HepG2 (cell line): ENCODE data around the gene KLHL11. TPM values are rescaled to one million over a fixed set of nuclear protein-coding genes. Genes with fewer than 3 reads are reported as not detected.

Experiments
- ATF5 ChIP-seq: sonication (generic); formaldehyde crosslinking; IDR thresholded peaks from 2 replicates; pipeline ENCODE4 v1.4.0; 2020; ENCODE audit warnings: mild to moderate bottlenecking, low read depth, missing genetic modification reagents
- EED ChIP-seq: sonication (generic); formaldehyde crosslinking; IDR thresholded peaks from 2 replicates; pipeline ENCODE4 v1.5.0; 2020; ENCODE audit warnings: mild to moderate bottlenecking, missing genetic modification reagents
- HHEX ChIP-seq: IDR thresholded peaks from 2 replicates; pipeline ENCODE4 v1.6.1; 2016; ENCODE audit warnings: control low read depth
- HINFP ChIP-seq: sonication (generic); formaldehyde crosslinking; IDR thresholded peaks from 2 replicates; pipeline ENCODE4 v1.4.0; 2020; ENCODE audit warnings: low read depth, mild to moderate bottlenecking, missing genetic modification reagents
- KIAA2018 ChIP-seq: sonication (generic); formaldehyde crosslinking; IDR thresholded peaks from 2 replicates; pipeline ENCODE4 v1.5.0; 2020; ENCODE audit warnings: mild to moderate bottlenecking, missing genetic modification reagents, borderline replicate concordance
- PCBP1 ChIP-seq: fragments of 200-400 bp; formaldehyde crosslinking; IDR thresholded peaks from 2 replicates; pipeline ENCODE4 v1.6.1; 2017; ENCODE audit warnings: mild to moderate bottlenecking, low read depth, low read length, borderline replicate concordance
- PTBP1 ChIP-seq: fragments of 200-400 bp; formaldehyde crosslinking; IDR thresholded peaks from 2 replicates; pipeline ENCODE4 v1.6.1; 2018; ENCODE audit warnings: low read length, low read depth; ENCODE audit not compliant: poor library complexity, severe bottlenecking
- RARA ChIP-seq: IDR thresholded peaks from 2 replicates; pipeline ENCODE4 v1.6.1; 2016; ENCODE audit warnings: missing genetic modification reagents, missing compliant biosample characterization
- TBX3 ChIP-seq: fragments of 450-650 bp; IDR thresholded peaks from 2 replicates; pipeline ENCODE4 v1.6.1; 2017; ENCODE audit warnings: antibody characterized with exemption, mild to moderate bottlenecking, inconsistent platforms, borderline replicate concordance
- ZNF280D ChIP-seq: sonication (generic); formaldehyde crosslinking; IDR thresholded peaks from 2 replicates; pipeline ENCODE4 v1.5.1; 2020; ENCODE audit warnings: mild to moderate bottlenecking, missing genetic modification reagents
- ZNF713 ChIP-seq: sonication (generic); formaldehyde crosslinking; IDR thresholded peaks from 2 replicates; pipeline ENCODE4 v1.4.0; 2020; ENCODE audit warnings: mild to moderate bottlenecking, missing genetic modification reagents
- ZNF792 ChIP-seq: IDR thresholded peaks from 2 replicates; pipeline ENCODE4 v1.6.1; 2016
- ZNF883 ChIP-seq: sonication (generic); formaldehyde crosslinking; IDR thresholded peaks from 2 replicates; pipeline ENCODE4 v1.5.1; 2020; ENCODE audit warnings: mild to moderate bottlenecking, missing genetic modification reagents; ENCODE audit errors: not compliant biosample characterization
- polyA plus RNA-seq, 8 experiments: library from polyadenylated mRNA; depleted of rRNA in 3 of 8; stranded (reverse) in 7 of 8; unstranded in 1 of 8; fragments of >200 nt; fragmentation: Illumina TruSeq in 4 of 8; extraction: Trizol in 4 of 8; gene quantifications; 2 replicates each; pipeline versions ENCODE4 v1.2.1 to v1.2.3, GENCODE V29; 2011 to 2016; ENCODE audit warnings: low read depth in 4 of 8, missing spikeins in 1 of 8, mixed read lengths in 1 of 8; ENCODE audit not compliant: insufficient read depth in 1 of 8
- total RNA-seq, 5 experiments: library from RNA; depleted of rRNA; stranded (reverse); fragments of >200 nt; fragmentation: Illumina TruSeq; extraction: Trizol; gene quantifications; 2 replicates each; pipeline ENCODE4 v1.2.3, GENCODE V29; 2016; ENCODE audit warnings: low read depth in 1 of 5

KLHL11 gene
- total and polyA plus RNA-seq, 2 of the 13 experiments (the other 11 are each of a cell fraction or from before 2014, with no cell fraction given): 7.7 to 27.5 TPM

- TF ChIP-seq ZNF280D (CRISPR knock-in tag): 0 out of 2 replicates have a peak, but pooled peaks have one; percentile 18
- TF ChIP-seq HINFP (CRISPR knock-in tag): no peak
- TF ChIP-seq TBX3: no peak
- TF ChIP-seq PCBP1: no peak
- TF ChIP-seq ZNF713 (CRISPR knock-in tag): no peak
- TF ChIP-seq EED (CRISPR knock-in tag): no peak
- no peak for TF ChIP-seq ZNF883
- no peak for TF ChIP-seq HHEX (CRISPR knock-in tag)
- no peak for TF ChIP-seq ATF5
- no peak for TF ChIP-seq RARA (CRISPR knock-in tag)
- no peak for TF ChIP-seq ZNF792 (CRISPR knock-in tag)
- no peak for TF ChIP-seq PTBP1
- no peak for TF ChIP-seq KIAA2018
Measured at GRCh38 chr17:41810659-41811548, 54.3 kb downstream of the KLHL11 start (continued).
